ENCODE data around the gene ZP2.
"Not testable (repeated sequence)": the region's sequence is repeated elsewhere in the genome, so short reads cannot be mapped to it uniquely, and the experiment has no call there.

Gene ZP2

GRCh38 chr16:21214086-21214485 lies 2.7 kb upstream of the ZP2 start:
- DNase-seq (ENCODE audit: low spot score) = no peak

- DNase-seq (ENCODE audit: low spot score) = no peak
Observed at GRCh38 chr16:21208446-21209230, 2.7 kb downstream of the ZP2 start.

GRCh38 chr16:21206550-21206949 lies 4.8 kb downstream of the ZP2 start:
- no peak for DNase-seq (ENCODE audit: low spot score)

GRCh38 chr16:21205303-21205702 lies 6.1 kb downstream of the ZP2 start:
- no peak for DNase-seq (ENCODE audit: low spot score)

- DNase-seq (ENCODE audit: low spot score) = no peak
Observed at GRCh38 chr16:21203155-21203797, 8.1 kb downstream of the ZP2 start.

GRCh38 chr16:21199607-21200218 lies 11.7 kb downstream of the ZP2 start:
- no peak for DNase-seq (ENCODE audit: low spot score)

- DNase-seq (ENCODE audit: low spot score) = no peak
Observed at GRCh38 chr16:21197621-21198020, 13.8 kb downstream of the ZP2 start.

- DNase-seq (ENCODE audit: low spot score) = no peak
Observed at GRCh38 chr16:21197112-21197511, 14.3 kb downstream of the ZP2 start.

GRCh38 chr16:21195330-21195729 lies 16.0 kb downstream of the ZP2 start:
- DNase-seq (ENCODE audit: low spot score) = not testable (repeated sequence)

- no peak for DNase-seq (ENCODE audit: low spot score)
Observed at GRCh38 chr16:21194771-21195301, 16.5 kb downstream of the ZP2 start.

GRCh38 chr16:21192991-21193390 lies 18.4 kb downstream of the ZP2 start:
- DNase-seq (ENCODE audit: low spot score) = no peak

- DNase-seq (ENCODE audit: low spot score) = no peak
Observed at GRCh38 chr16:21190599-21190998, 20.8 kb downstream of the ZP2 start.

- no peak for DNase-seq (ENCODE audit: low spot score)
Observed at GRCh38 chr16:21190013-21190412, 21.4 kb downstream of the ZP2 start.

GRCh38 chr16:21189311-21189710 lies 22.1 kb downstream of the ZP2 start:
- no peak for DNase-seq (ENCODE audit: low spot score)

GRCh38 chr16:21186326-21186691 lies 25.1 kb downstream of the ZP2 start:
- peak; percentile 28 for DNase-seq (ENCODE audit: low spot score)

- no peak for DNase-seq (ENCODE audit: low spot score)
Observed at GRCh38 chr16:21185659-21186325, 25.6 kb downstream of the ZP2 start.

GRCh38 chr16:21184834-21185233 lies 26.5 kb downstream of the ZP2 start:
- no peak for DNase-seq (ENCODE audit: low spot score)

GRCh38 chr16:21183995-21184394 lies 27.4 kb downstream of the ZP2 start:
- no peak for DNase-seq (ENCODE audit: low spot score)

GRCh38 chr16:21179983-21180365 lies 31.4 kb downstream of the ZP2 start:
- DNase-seq (ENCODE audit: low spot score) = no peak

GRCh38 chr16:21179126-21179982 lies 32.0 kb downstream of the ZP2 start:
- DNase-seq (ENCODE audit: low spot score) = no peak

GRCh38 chr16:21175397-21175796 lies 36.0 kb downstream of the ZP2 start:
- no peak for DNase-seq (ENCODE audit: low spot score)

- no peak for DNase-seq (ENCODE audit: low spot score)
Observed at GRCh38 chr16:21172650-21173049, 38.7 kb downstream of the ZP2 start.
